GM21360 (cell line): ENCODE results near the gene BTBD17.

ENCODE experiments used
- ATAC-seq: cut with Tn5 transposase; IDR thresholded peaks from one replicate; pipeline ENCODE4 v1.9.1; 2021; ENCODE audit warnings: mild to moderate bottlenecking, moderate library complexity; ENCODE audit not compliant: unreplicated experiment

The BTBD17 gene

GRCh38 chr17:74337834-74338500 is 23.7 kb downstream of the BTBD17 start:
- ATAC-seq = no peak

GRCh38 chr17:74336307-74336706 is 25.4 kb downstream of the BTBD17 start:
- ATAC-seq = no peak

- no peak for ATAC-seq
These were observed 26.1 kb downstream of the BTBD17 start for GRCh38 chr17:74335529-74336062.

GRCh38 chr17:74334393-74335039 is 27.2 kb downstream of the BTBD17 start:
- no peak for ATAC-seq

- no peak for ATAC-seq
These were observed 28.8 kb downstream of the BTBD17 start for GRCh38 chr17:74332763-74333283.

- ATAC-seq = no peak
These were observed 29.5 kb downstream of the BTBD17 start for GRCh38 chr17:74332017-74332650.

- no peak for ATAC-seq
These were observed 31.2 kb downstream of the BTBD17 start for GRCh38 chr17:74330446-74330845.

GRCh38 chr17:74329378-74329777 is 32.3 kb downstream of the BTBD17 start:
- no peak for ATAC-seq

GRCh38 chr17:74328487-74328886 is 33.2 kb downstream of the BTBD17 start:
- no peak for ATAC-seq

GRCh38 chr17:74326506-74326905 is 35.2 kb downstream of the BTBD17 start:
- ATAC-seq = no peak

- no peak for ATAC-seq
These were observed 35.8 kb downstream of the BTBD17 start, which contains the start of gene KIF19 for GRCh38 chr17:74325743-74326379. TSS of gene KIF19 (plus strand) at chr17:74326226. CDS start at chr17:74326350, 124 bp downstream.

GRCh38 chr17:74325376-74325742 is 36.3 kb downstream of the BTBD17 start:
- ATAC-seq = no peak

- ATAC-seq = no peak
These were observed 37.1 kb downstream of the BTBD17 start for GRCh38 chr17:74324521-74324920.

- ATAC-seq = no peak
These were observed 43.3 kb downstream of the BTBD17 start for GRCh38 chr17:74318391-74318790.

- no peak for ATAC-seq
These were observed 44.6 kb downstream of the BTBD17 start for GRCh38 chr17:74317071-74317470.

- ATAC-seq = no peak
These were observed 45.4 kb downstream of the BTBD17 start for GRCh38 chr17:74316220-74316619.

GRCh38 chr17:74314877-74315276 is 46.8 kb downstream of the BTBD17 start:
- no peak for ATAC-seq

GRCh38 chr17:74309902-74310301 is 51.8 kb downstream of the BTBD17 start:
- no peak for ATAC-seq

- ATAC-seq = no peak
These were observed 53.5 kb downstream of the BTBD17 start for GRCh38 chr17:74307984-74308773.
